Keratinocyte (primary cell): ENCODE data around the gene TSKU. TPM values are rescaled to one million over a fixed set of nuclear protein-coding genes. Genes with fewer than 3 reads are reported as not detected.

Source experiments
- DNase-seq: peaks from one replicate; pipeline ENCODE4 v3.0.0-alpha.2; 2011; ENCODE audit warnings: low read depth, missing footprints, low spot score
- FAIRE-seq: peaks from 2 replicates; lab custom pipeline; 2011; peaks lifted over from hg19 to GRCh38; lab: Jason Lieb, UNC
- H2AFZ ChIP-seq: 2 replicates; pipeline ENCODE4 v1.6.0; 2012; ENCODE audit warnings: low read length, control low read depth, inconsistent platforms; ENCODE audit not compliant: control insufficient read depth
- H3K27ac ChIP-seq: 2 replicates; pipeline ENCODE4 v1.5.1; 2011; ENCODE audit warnings: low read length; ENCODE audit not compliant: control insufficient read depth, insufficient read depth
- H3K27me3 ChIP-seq: 3 replicates; pipeline ENCODE4 v1.6.0; 2011; ENCODE audit warnings: low read length; ENCODE audit not compliant: control insufficient read depth, insufficient read depth; ENCODE audit errors: extremely low read depth
- H3K36me3 ChIP-seq, 2 experiments: 2 replicates in 1 of 2; 3 replicates in 1 of 2; pipeline ENCODE4 v1.5.1; 2011; ENCODE audit warnings: low read length in 2 of 2, mild to moderate bottlenecking in 1 of 2; ENCODE audit not compliant: control insufficient read depth in 2 of 2, insufficient read depth in 2 of 2; ENCODE audit errors: extremely low read depth in 1 of 2
- H3K4me1 ChIP-seq: 3 replicates; pipeline ENCODE4 v1.5.1; 2011; ENCODE audit warnings: low read length; ENCODE audit not compliant: control insufficient read depth, insufficient read depth; ENCODE audit errors: extremely low read depth
- H3K4me2 ChIP-seq: 3 replicates; pipeline ENCODE4 v1.6.0; 2011; ENCODE audit warnings: low read depth, low read length; ENCODE audit not compliant: control insufficient read depth, insufficient read depth; ENCODE audit errors: extremely low read depth
- H3K4me3 ChIP-seq, 3 experiments: fragments of 200-600 bp in 1 of 3; sonication (generic) in 1 of 3; 2 replicates in 2 of 3; 3 replicates in 1 of 3; pipeline ENCODE4 v1.5.1; 2011 to 2016; ENCODE audit warnings: low read length in 3 of 3, mild to moderate bottlenecking in 3 of 3, control low read depth in 2 of 3, inconsistent platforms in 1 of 3, low read depth in 1 of 3, mixed read lengths in 1 of 3, mixed run types in 1 of 3, moderate library complexity in 1 of 3; ENCODE audit not compliant: control insufficient read depth in 2 of 3, insufficient read depth in 2 of 3; ENCODE audit errors: extremely low read depth in 1 of 3
- H3K79me2 ChIP-seq: 2 replicates; pipeline ENCODE4 v1.6.0; 2012; ENCODE audit warnings: low read length; ENCODE audit not compliant: control insufficient read depth, insufficient read depth
- H3K9ac ChIP-seq: 3 replicates; pipeline ENCODE4 v1.6.0; 2011; ENCODE audit warnings: low read length; ENCODE audit not compliant: control insufficient read depth, insufficient read depth; ENCODE audit errors: extremely low read depth
- H3K9me1 ChIP-seq: 3 replicates; pipeline ENCODE4 v1.6.0; 2011; ENCODE audit warnings: low read length; ENCODE audit not compliant: control insufficient read depth, insufficient read depth; ENCODE audit errors: extremely low read depth
- H3K9me3 ChIP-seq: 2 replicates; pipeline ENCODE4 v1.5.1; 2012; ENCODE audit warnings: low read depth, low read length; ENCODE audit not compliant: control insufficient read depth
- H4K20me1 ChIP-seq: 3 replicates; pipeline ENCODE4 v1.6.0; 2011; ENCODE audit warnings: low read length; ENCODE audit not compliant: control insufficient read depth, insufficient read depth; ENCODE audit errors: extremely low read depth
- EZH2 ChIP-seq: IDR thresholded peaks from one replicate; pipeline ENCODE4 v1.6.1; 2012; ENCODE audit warnings: inconsistent platforms, mild to moderate bottlenecking, low read length, moderate library complexity
- dilution Hi-C: fragments of 300-500 bp; cut with MboI; formaldehyde crosslinking; loops from one replicate; pipeline ENCODE4 v1.7.0; 2020; ENCODE audit warnings: low sequenced_read_pairs; ENCODE audit not compliant: extremely low pct_ligation_motif_present
- polyA plus RNA-seq, 5 experiments: library from polyadenylated mRNA; depleted of rRNA in 3 of 5; stranded (reverse) in 3 of 5; stranded (forward) in 1 of 5; unstranded in 1 of 5; fragments of >200 nt; gene quantifications; 1 replicate in 1 of 5; 2 replicates in 3 of 5; 3 replicates in 1 of 5; pipeline versions ENCODE4 v1.2.1 to v1.2.3, GENCODE V29; 2011 to 2012; ENCODE audit warnings: missing spikeins in 2 of 5, low read depth in 1 of 5, low replicate concordance in 1 of 5
- TF ChIP-seq, protein P1 (sequence below), 3 experiments: IDR thresholded peaks in 1 of 3; conservative IDR thresholded peaks in 1 of 3; optimal IDR thresholded peaks in 1 of 3; 2 replicates in 2 of 3; 3 replicates in 1 of 3; pipeline versions ENCODE3 to v1.5.1; 2011; ENCODE audit warnings: low read length in 3 of 3, mild to moderate bottlenecking in 3 of 3, moderate library complexity in 2 of 3, control low read depth in 1 of 3, inconsistent platforms in 1 of 3; ENCODE audit not compliant: insufficient read depth in 2 of 3; ENCODE audit errors: extremely low read depth in 1 of 3

TSKU gene
- polyA plus RNA-seq, 1 donor (not counting 4 experiments of a cell fraction or from before 2014, with no cell fraction given) = 22.8 TPM

DNA sequence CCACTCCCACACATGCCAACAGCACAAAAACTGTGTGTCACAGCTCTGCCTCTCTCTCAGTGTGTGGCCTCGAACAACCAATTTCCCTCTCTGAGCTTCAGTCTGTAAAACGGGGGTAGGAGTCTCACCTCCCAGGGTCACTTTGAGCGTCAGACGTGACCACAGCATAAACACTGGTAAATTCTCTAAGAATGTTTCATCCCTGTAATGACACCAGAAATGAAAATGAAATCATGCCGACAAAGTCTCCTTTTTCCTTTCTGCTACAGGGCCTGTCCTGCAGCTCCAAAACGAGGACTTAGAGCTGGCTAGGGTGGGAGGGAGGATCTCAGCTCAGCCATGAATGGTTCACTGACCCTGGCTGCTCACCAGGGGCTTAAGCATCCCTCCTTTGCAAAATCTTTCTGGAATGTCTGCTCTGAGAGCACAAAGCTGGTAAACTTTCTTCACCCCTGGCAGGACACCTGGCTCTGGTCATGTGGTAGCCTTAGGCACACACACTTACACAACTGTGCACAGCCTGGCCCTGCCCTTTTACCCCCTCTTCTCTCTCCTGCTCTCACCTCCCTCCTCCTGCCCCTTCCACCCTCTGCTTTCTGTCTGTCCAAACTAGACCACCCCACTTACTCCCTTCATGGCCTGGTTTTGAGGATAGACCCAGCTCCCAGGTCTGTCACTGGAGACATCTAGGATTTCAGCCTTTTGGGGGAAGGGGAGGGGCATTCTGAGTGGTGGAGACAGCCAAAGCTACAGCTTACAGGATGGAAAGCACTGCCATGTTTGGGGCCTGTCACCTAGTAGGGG is 12.3 kb upstream of the TSKU start:
- peak overlapping the region; percentile 46 for H2AFZ ChIP-seq
- dilution Hi-C loops = no loop called here

DNA sequence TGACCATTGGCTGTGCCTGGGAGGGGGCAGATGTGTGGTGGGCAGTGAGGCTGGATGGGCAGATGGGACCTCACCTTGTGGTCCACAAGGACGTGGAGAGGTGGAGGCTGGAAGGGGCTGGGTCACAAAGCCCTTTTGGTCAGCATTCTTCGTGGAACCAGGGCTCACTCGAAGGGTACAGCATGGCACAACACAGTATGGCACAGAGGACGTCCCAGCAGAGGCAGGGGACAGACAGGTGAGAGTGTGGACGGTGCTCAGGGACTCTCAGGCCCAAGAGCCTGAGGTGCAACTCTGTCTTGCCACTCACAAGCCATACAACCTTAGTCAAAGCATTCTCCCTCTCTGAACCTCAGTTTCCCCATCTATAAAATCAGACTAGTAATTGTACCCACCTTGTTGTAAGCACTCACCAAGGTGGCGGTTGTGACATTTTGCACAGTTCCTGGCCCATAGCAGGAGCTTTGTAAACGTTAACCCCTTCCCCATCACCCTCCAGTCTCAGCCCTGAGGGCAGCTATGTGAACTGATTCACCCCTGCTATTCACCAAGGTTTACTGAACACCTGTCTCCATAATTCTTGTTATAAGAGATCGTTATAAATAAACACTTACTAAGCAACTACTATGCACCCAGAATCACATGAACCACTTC is 11.6 kb upstream of the TSKU start:
- Histone ChIP-seq H4K20me1 (no peaks in the 10 kb centered on the region), H3K9me3 (no peaks in the 10 kb centered on the region), H3K4me3 (no peak overlapping the region), H3K79me2 (no peaks in the 10 kb centered on the region), H3K9me1 (no peaks in the 10 kb centered on the region), H2AFZ (no peak overlapping the region), H3K36me3 (no peaks in the 10 kb centered on the region), H3K27ac (no peak overlapping the region), H3K27me3 (no peaks in the 10 kb centered on the region), H3K4me1 (peaks cover 43% of the 10 kb centered on the region), H3K9ac (no peak overlapping the region), H3K4me2 (peak overlapping the region; percentile 15)
- dilution Hi-C loops = no loop called here
- TF ChIP-seq EZH2 = no peak
- TF ChIP-seq, protein P1, sequence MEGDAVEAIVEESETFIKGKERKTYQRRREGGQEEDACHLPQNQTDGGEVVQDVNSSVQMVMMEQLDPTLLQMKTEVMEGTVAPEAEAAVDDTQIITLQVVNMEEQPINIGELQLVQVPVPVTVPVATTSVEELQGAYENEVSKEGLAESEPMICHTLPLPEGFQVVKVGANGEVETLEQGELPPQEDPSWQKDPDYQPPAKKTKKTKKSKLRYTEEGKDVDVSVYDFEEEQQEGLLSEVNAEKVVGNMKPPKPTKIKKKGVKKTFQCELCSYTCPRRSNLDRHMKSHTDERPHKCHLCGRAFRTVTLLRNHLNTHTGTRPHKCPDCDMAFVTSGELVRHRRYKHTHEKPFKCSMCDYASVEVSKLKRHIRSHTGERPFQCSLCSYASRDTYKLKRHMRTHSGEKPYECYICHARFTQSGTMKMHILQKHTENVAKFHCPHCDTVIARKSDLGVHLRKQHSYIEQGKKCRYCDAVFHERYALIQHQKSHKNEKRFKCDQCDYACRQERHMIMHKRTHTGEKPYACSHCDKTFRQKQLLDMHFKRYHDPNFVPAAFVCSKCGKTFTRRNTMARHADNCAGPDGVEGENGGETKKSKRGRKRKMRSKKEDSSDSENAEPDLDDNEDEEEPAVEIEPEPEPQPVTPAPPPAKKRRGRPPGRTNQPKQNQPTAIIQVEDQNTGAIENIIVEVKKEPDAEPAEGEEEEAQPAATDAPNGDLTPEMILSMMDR (optimal IDR thresholded peaks at IDR 0.05 in 1 of 3, IDR thresholded peaks at IDR 0.05 in 1 of 3, conservative IDR thresholded peaks at IDR 0.05 in 1 of 3; ENCODE audit: extremely low read depth in 1 of 3, insufficient read depth in 2 of 3, low read length in 3 of 3) = no peak
- FAIRE-seq (no peak), DNase-seq (no peak)

More for the DNA sequence above, 12.3 kb upstream of the TSKU start:
- no peaks in the 10 kb centered on the region for H3K79me2 ChIP-seq
- FAIRE-seq (no peak), DNase-seq (no peak)
- no peaks in the 10 kb centered on the region for H3K9me3 ChIP-seq
- no peak overlapping the region for H3K27ac ChIP-seq
- peak overlapping the region; percentile 37 for H3K4me2 ChIP-seq
- H3K4me3 ChIP-seq = no peak overlapping the region
- no peak overlapping the region for H3K9ac ChIP-seq
- H3K36me3 ChIP-seq = no peaks in the 10 kb centered on the region
- TF ChIP-seq, protein P1 (optimal IDR thresholded peaks at IDR 0.05 in 1 of 3, IDR thresholded peaks at IDR 0.05 in 1 of 3, conservative IDR thresholded peaks at IDR 0.05 in 1 of 3; ENCODE audit: extremely low read depth in 1 of 3, insufficient read depth in 2 of 3, low read length in 3 of 3) = no peak
- TF ChIP-seq EZH2 = no peak
- H4K20me1 ChIP-seq = no peaks in the 10 kb centered on the region
- H3K4me1 ChIP-seq = peaks cover 43% of the 10 kb centered on the region
- H3K9me1 ChIP-seq = no peaks in the 10 kb centered on the region
- no peaks in the 10 kb centered on the region for H3K27me3 ChIP-seq
